ENCODE measurements around the gene UBE2B.

UBE2B gene

GRCh38 chr5:134398609-134399155, 27.3 kb downstream of the UBE2B start:
- no peak for DNase-seq (ENCODE audit: low read depth)
- Histone ChIP-seq H3K4me1 (ENCODE audit: control insufficient read depth, insufficient read depth, low read length) (peaks cover 8% of the 10 kb centered on the region), H3K36me3 (ENCODE audit: control insufficient read depth, insufficient read depth, low read length, severe bottlenecking) (peaks cover 38% of the 10 kb centered on the region), H3K27me3 (replicated peaks; ENCODE audit: control insufficient read depth, insufficient read depth, low read length) (no peaks in the 10 kb centered on the region), H3K4me3 (ENCODE audit: low read length) (no peak overlapping the region), H3K9ac (ENCODE audit: low read length) (no peak overlapping the region), H3K9me3 (ENCODE audit: control insufficient read depth, low read length) (no peaks in the 10 kb centered on the region)

GRCh38 chr5:134403951-134404350, 32.6 kb downstream of the UBE2B start:
- Histone ChIP-seq H3K4me1 (ENCODE audit: control insufficient read depth, insufficient read depth, low read length) (no peaks in the 10 kb centered on the region), H3K36me3 (ENCODE audit: control insufficient read depth, insufficient read depth, low read length, severe bottlenecking) (peaks cover 9% of the 10 kb centered on the region), H3K27me3 (replicated peaks; ENCODE audit: control insufficient read depth, insufficient read depth, low read length) (no peaks in the 10 kb centered on the region), H3K9me3 (ENCODE audit: control insufficient read depth, low read length) (no peaks in the 10 kb centered on the region), H3K4me3 (ENCODE audit: low read length) (no peak overlapping the region), H3K9ac (ENCODE audit: low read length) (no peak overlapping the region)
- no peak for DNase-seq (ENCODE audit: low read depth)

GRCh38 chr5:134406390-134406789, 35.0 kb downstream of the UBE2B start:
- no peak for DNase-seq (ENCODE audit: low read depth)
- no peaks in the 10 kb centered on the region for H3K27me3 ChIP-seq (replicated peaks; ENCODE audit: control insufficient read depth, insufficient read depth, low read length)
- peaks cover 7% of the 10 kb centered on the region for H3K36me3 ChIP-seq (ENCODE audit: control insufficient read depth, insufficient read depth, low read length, severe bottlenecking)

GRCh38 chr5:134409321-134409720, 38.0 kb downstream of the UBE2B start:
- Histone ChIP-seq H3K36me3 (ENCODE audit: control insufficient read depth, insufficient read depth, low read length, severe bottlenecking) (peaks cover 7% of the 10 kb centered on the region), H3K4me1 (ENCODE audit: control insufficient read depth, insufficient read depth, low read length) (peaks cover 14% of the 10 kb centered on the region), H3K9ac (ENCODE audit: low read length) (no peak overlapping the region), H3K27me3 (replicated peaks; ENCODE audit: control insufficient read depth, insufficient read depth, low read length) (no peaks in the 10 kb centered on the region), H3K4me3 (ENCODE audit: low read length) (no peak overlapping the region), H3K9me3 (ENCODE audit: control insufficient read depth, low read length) (no peaks in the 10 kb centered on the region)
- no peak for DNase-seq (ENCODE audit: low read depth)

More at GRCh38 chr5:134406390-134406789, 35.0 kb downstream of the UBE2B start:
- Histone ChIP-seq H3K4me3 (ENCODE audit: low read length) (no peak overlapping the region), H3K4me1 (ENCODE audit: control insufficient read depth, insufficient read depth, low read length) (peaks cover 9% of the 10 kb centered on the region), H3K9ac (ENCODE audit: low read length) (no peak overlapping the region), H3K9me3 (ENCODE audit: control insufficient read depth, low read length) (no peaks in the 10 kb centered on the region)

- Histone ChIP-seq H3K9ac (ENCODE audit: low read length) (peak overlapping the region; percentile 91), H3K27me3 (replicated peaks; ENCODE audit: control insufficient read depth, insufficient read depth, low read length) (no peaks in the 10 kb centered on the region), H3K4me1 (ENCODE audit: control insufficient read depth, insufficient read depth, low read length) (peaks cover 14% of the 10 kb centered on the region), H3K9me3 (ENCODE audit: control insufficient read depth, low read length) (no peaks in the 10 kb centered on the region), H3K36me3 (ENCODE audit: control insufficient read depth, insufficient read depth, low read length, severe bottlenecking) (peaks cover 6% of the 10 kb centered on the region), H3K4me3 (ENCODE audit: low read length) (peak overlapping the region; percentile 95)
- DNase-seq (ENCODE audit: low read depth), result no peak
Measured at GRCh38 chr5:134410822-134411221, 39.5 kb downstream of the UBE2B start.

GRCh38 chr5:134411228-134411545, 39.8 kb downstream of the UBE2B start:
- Histone ChIP-seq H3K36me3 (ENCODE audit: control insufficient read depth, insufficient read depth, low read length, severe bottlenecking) (peaks cover 3% of the 10 kb centered on the region), H3K4me3 (ENCODE audit: low read length) (peak overlapping the region; percentile 95), H3K27me3 (replicated peaks; ENCODE audit: control insufficient read depth, insufficient read depth, low read length) (no peaks in the 10 kb centered on the region), H3K9ac (ENCODE audit: low read length) (peak overlapping the region; percentile 91), H3K4me1 (ENCODE audit: control insufficient read depth, insufficient read depth, low read length) (peaks cover 14% of the 10 kb centered on the region), H3K9me3 (ENCODE audit: control insufficient read depth, low read length) (no peaks in the 10 kb centered on the region)
- no peak for DNase-seq (ENCODE audit: low read depth)

GRCh38 chr5:134411546-134412266, 40.3 kb downstream of the UBE2B start, which contains the start of gene CDKN2AIPNL:
TSS of gene CDKN2AIPNL (minus strand) at chr5:134411881. CDS start at chr5:134411854, 27 bp downstream.
- Histone ChIP-seq H3K27me3 (replicated peaks; ENCODE audit: control insufficient read depth, insufficient read depth, low read length) (no peaks in the 10 kb centered on the region), H3K9me3 (ENCODE audit: control insufficient read depth, low read length) (no peaks in the 10 kb centered on the region), H3K4me3 (ENCODE audit: low read length) (peak within 1 kb of the TSS; percentile 95), H3K4me1 (ENCODE audit: control insufficient read depth, insufficient read depth, low read length) (peaks cover 14% of the 10 kb centered on the region), H3K9ac (ENCODE audit: low read length) (peak within 1 kb of the TSS; percentile 91), H3K36me3 (ENCODE audit: control insufficient read depth, insufficient read depth, low read length, severe bottlenecking) (no peaks in the 10 kb centered on the region)
- DNase-seq (ENCODE audit: low read depth), result peak; percentile 95

GRCh38 chr5:134413046-134413445, 41.7 kb downstream of the UBE2B start:
- no peaks in the 10 kb centered on the region for H3K36me3 ChIP-seq (ENCODE audit: control insufficient read depth, insufficient read depth, low read length, severe bottlenecking)
- no peaks in the 10 kb centered on the region for H3K9me3 ChIP-seq (ENCODE audit: control insufficient read depth, low read length)
- DNase-seq (ENCODE audit: low read depth), result no peak
- peaks cover 14% of the 10 kb centered on the region for H3K4me1 ChIP-seq (ENCODE audit: control insufficient read depth, insufficient read depth, low read length)
- H3K4me3 ChIP-seq (ENCODE audit: low read length), result no peak overlapping the region
- no peaks in the 10 kb centered on the region for H3K27me3 ChIP-seq (replicated peaks; ENCODE audit: control insufficient read depth, insufficient read depth, low read length)
- no peak overlapping the region for H3K9ac ChIP-seq (ENCODE audit: low read length)

- no peaks in the 10 kb centered on the region for H3K9me3 ChIP-seq (ENCODE audit: control insufficient read depth, low read length)
- H3K36me3 ChIP-seq (ENCODE audit: control insufficient read depth, insufficient read depth, low read length, severe bottlenecking), result no peaks in the 10 kb centered on the region
- no peak overlapping the region for H3K4me3 ChIP-seq (ENCODE audit: low read length)
- no peak for DNase-seq (ENCODE audit: low read depth)
- H3K4me1 ChIP-seq (ENCODE audit: control insufficient read depth, insufficient read depth, low read length), result no peaks in the 10 kb centered on the region
- no peak overlapping the region for H3K9ac ChIP-seq (ENCODE audit: low read length)
- H3K27me3 ChIP-seq (replicated peaks; ENCODE audit: control insufficient read depth, insufficient read depth, low read length), result no peaks in the 10 kb centered on the region
Measured at GRCh38 chr5:134417707-134418106, 46.3 kb downstream of the UBE2B start.

GRCh38 chr5:134418958-134419357, 47.6 kb downstream of the UBE2B start:
- Histone ChIP-seq H3K9me3 (ENCODE audit: control insufficient read depth, low read length) (no peaks in the 10 kb centered on the region), H3K4me3 (ENCODE audit: low read length) (no peak overlapping the region), H3K4me1 (ENCODE audit: control insufficient read depth, insufficient read depth, low read length) (no peaks in the 10 kb centered on the region), H3K36me3 (ENCODE audit: control insufficient read depth, insufficient read depth, low read length, severe bottlenecking) (no peaks in the 10 kb centered on the region), H3K9ac (ENCODE audit: low read length) (no peak overlapping the region), H3K27me3 (replicated peaks; ENCODE audit: control insufficient read depth, insufficient read depth, low read length) (no peaks in the 10 kb centered on the region)
- DNase-seq (ENCODE audit: low read depth), result no peak

- H3K4me3 ChIP-seq (ENCODE audit: low read length), result no peak overlapping the region
Measured at GRCh38 chr5:134420343-134420742, 49.0 kb downstream of the UBE2B start.

More at GRCh38 chr5:134420343-134420742, 49.0 kb downstream of the UBE2B start:
- Histone ChIP-seq H3K27me3 (replicated peaks; ENCODE audit: control insufficient read depth, insufficient read depth, low read length) (no peaks in the 10 kb centered on the region), H3K4me1 (ENCODE audit: control insufficient read depth, insufficient read depth, low read length) (no peaks in the 10 kb centered on the region), H3K9ac (ENCODE audit: low read length) (no peak overlapping the region), H3K36me3 (ENCODE audit: control insufficient read depth, insufficient read depth, low read length, severe bottlenecking) (no peaks in the 10 kb centered on the region), H3K9me3 (ENCODE audit: control insufficient read depth, low read length) (no peaks in the 10 kb centered on the region)
- DNase-seq (ENCODE audit: low read depth), result peak; percentile 15
